A673 (cell line): ENCODE results near the gene NXNL1. TPM values are rescaled to one million over a fixed set of nuclear protein-coding genes. Genes with fewer than 3 reads are reported as not detected.

Source experiments
- BruUV-seq: library from RNA; stranded (reverse); fragments of 400-500 nt; replicated peaks from 2 replicates; lab custom pipeline; 2021; lab: Mats Ljungman, UMichigan
- CTCF ChIA-PET: fragments of 300-600 bp; sonication (Branson Sonifier 250); formaldehyde crosslinking; loops from one replicate; lab custom pipeline; 2022; ENCODE audit warnings: antibody characterized with exemption; lab: Charles Lee
- POLR2A ChIA-PET: fragments of 300-600 bp; sonication (Branson Sonifier 250); formaldehyde crosslinking; loops from one replicate; lab custom pipeline; 2022; ENCODE audit warnings: antibody characterized with exemption; ENCODE audit not compliant: low non-redundant PET; lab: Charles Lee
- DNase-seq: peaks from one replicate; pipeline ENCODE4 v3.0.0-alpha.2; 2015; ENCODE audit warnings: low spot score
- H3K27ac ChIP-seq: fragments of 200-600 bp; sonication (generic); 2 replicates; pipeline ENCODE4 v1.5.1; 2016; ENCODE audit warnings: mixed run types, low read depth, mild to moderate bottlenecking, mixed read lengths, antibody characterized with exemption, low read length; ENCODE audit not compliant: poor library complexity, severe bottlenecking
- H3K27me3 ChIP-seq: fragments of 200-600 bp; sonication (generic); replicated peaks from 2 replicates; pipeline ENCODE4 v1.6.1; 2017; ENCODE audit warnings: mixed run types, low read depth, mild to moderate bottlenecking, mixed read lengths, antibody characterized with exemption, low read length; ENCODE audit not compliant: insufficient read depth, poor library complexity
- H3K36me3 ChIP-seq: fragments of 200-600 bp; sonication (generic); 2 replicates; pipeline ENCODE4 v1.6.1; 2016; ENCODE audit warnings: mixed run types, mild to moderate bottlenecking, mixed read lengths, antibody characterized with exemption, low read length; ENCODE audit not compliant: insufficient read depth, poor library complexity, severe bottlenecking
- H3K4me1 ChIP-seq: fragments of 200-600 bp; sonication (generic); 2 replicates; pipeline ENCODE4 v1.6.1; 2017; ENCODE audit warnings: mixed run types, mild to moderate bottlenecking, mixed read lengths, antibody characterized with exemption, low read length; ENCODE audit not compliant: insufficient read depth, poor library complexity, severe bottlenecking
- H3K4me3 ChIP-seq: fragments of 200-600 bp; sonication (generic); 2 replicates; pipeline ENCODE4 v1.5.1; 2016; ENCODE audit warnings: low read depth, mixed run types, mild to moderate bottlenecking, mixed read lengths, low read length; ENCODE audit not compliant: poor library complexity, severe bottlenecking
- H3K9me3 ChIP-seq: fragments of 200-600 bp; sonication (generic); 2 replicates; pipeline ENCODE4 v1.6.1; 2016; ENCODE audit warnings: mixed run types, low read depth, mild to moderate bottlenecking, mixed read lengths, antibody characterized with exemption, low read length; ENCODE audit not compliant: poor library complexity, severe bottlenecking
- CTCF ChIP-seq: fragments of 300-800, 200-600 bp; sonication (generic); conservative IDR thresholded peaks from 2 replicates; pipeline ENCODE4 v1.5.1; 2017; ENCODE audit warnings: low read depth, mild to moderate bottlenecking, antibody characterized with exemption, low read length, moderate library complexity, mixed read lengths
- EZH2 ChIP-seq: fragments of 200-600 bp; sonication (generic); IDR thresholded peaks from 2 replicates; pipeline ENCODE4 v1.6.1; 2017; ENCODE audit warnings: borderline replicate concordance, low read depth, mild to moderate bottlenecking, mixed read lengths, antibody characterized with exemption, low read length; ENCODE audit not compliant: poor library complexity, severe bottlenecking
- intact Hi-C: fragments of 100-400 bp; cut with micrococcal nuclease; formaldehyde crosslinking; loops from one replicate; pipeline ENCODE4 v1.10.0; 2022; ENCODE audit not compliant: unreplicated experiment
- total RNA-seq: library from RNA; stranded (reverse); gene quantifications from 2 replicates; pipeline ENCODE4 v1.2.3, GENCODE V29; 2021

Gene NXNL1
- total RNA-seq, 1 experiment from 2014 or later: not detected

GRCh38 chr19:17454576-17455071 is 6.1 kb downstream of the NXNL1 start:
- TF ChIP-seq EZH2 (no peak), CTCF (no peak)
- no peak for DNase-seq
- POLR2A ChIA-PET: no interaction called here
- Histone ChIP-seq H3K9me3 (no peaks in the 10 kb centered on the region), H3K36me3 (no peaks in the 10 kb centered on the region), H3K27me3 (peaks cover 27% of the 10 kb centered on the region), H3K4me1 (no peaks in the 10 kb centered on the region), H3K4me3 (no peak overlapping the region), H3K27ac (no peak overlapping the region)
- BruUV-seq: no TSS peak
- CTCF ChIA-PET: interaction anchor here (0.6 to 1.3 kb wide), 6 partner anchors 11 to 338 kb away, joined by 3 to 10 read pairs (median 4); partner anchors contain the start of gene PGLS
- intact Hi-C loops: loop anchor here (5.0 kb wide), 1 partner anchor 313 kb away; no protein-coding TSS in a partner anchor

GRCh38 chr19:17451820-17452219 is 8.9 kb downstream of the NXNL1 start:
- intact Hi-C loops: loop anchor here (5.0 kb wide), 1 partner anchor 315 kb away; no protein-coding TSS in a partner anchor
- H3K4me1 ChIP-seq: peaks cover 5% of the 10 kb centered on the region
- BruUV-seq: no TSS peak
- no peak overlapping the region for H3K27ac ChIP-seq
- H3K4me3 ChIP-seq: no peak overlapping the region
- H3K36me3 ChIP-seq: no peaks in the 10 kb centered on the region
- ChIA-PET CTCF (no interaction called here), POLR2A (interaction anchor here (0.7 kb wide), 1 partner anchor 25 kb away, joined by 4 read pairs; no protein-coding TSS in a partner anchor)
- no peak for DNase-seq
- peaks cover 38% of the 10 kb centered on the region for H3K27me3 ChIP-seq
- H3K9me3 ChIP-seq: no peaks in the 10 kb centered on the region
- TF ChIP-seq EZH2: no peak
- TF ChIP-seq CTCF: no peak

- Histone ChIP-seq H3K4me1 (peaks cover 5% of the 10 kb centered on the region), H3K27me3 (peaks cover 29% of the 10 kb centered on the region), H3K36me3 (no peaks in the 10 kb centered on the region), H3K27ac (no peak overlapping the region), H3K4me3 (no peak overlapping the region), H3K9me3 (no peaks in the 10 kb centered on the region)
- no TSS peak for BruUV-seq
- CTCF ChIA-PET: interaction anchor here (0.7 kb wide), 2 partner anchors 15 to 45 kb away, joined by 3 to 5 read pairs; no protein-coding TSS in a partner anchor
- no peak for DNase-seq
- intact Hi-C loops: loop anchor here (5.0 kb wide), 1 partner anchor 317 kb away; no protein-coding TSS in a partner anchor
- TF ChIP-seq EZH2 (no peak), CTCF (no peak)
- POLR2A ChIA-PET: no interaction called here
These were observed 10.3 kb downstream of the NXNL1 start for GRCh38 chr19:17450264-17451075.
